Upper lobe of left lung (tissue), 4 donors: ENCODE results near the gene FOXP4.

Experiments
- CTCF ChIP-seq, 6 experiments: fragments of 450-650 bp in 4 of 6; fragments of 200-600 bp in 2 of 6; sonication (generic) in 2 of 6; IDR thresholded peaks; one replicate each; pipeline ENCODE4 v1.5.1; 2016 to 2019; ENCODE audit warnings: antibody characterized with exemption in 6 of 6
- EP300 ChIP-seq, 4 donors: sonication (generic); formaldehyde crosslinking; IDR thresholded peaks; one replicate each; pipeline ENCODE4 v1.5.1; 2017; ENCODE audit warnings: antibody characterized with exemption in 4 of 4, control low read depth in 2 of 4
- POLR2A ChIP-seq, 4 donors: fragments of 450-650 bp; IDR thresholded peaks; one replicate each; pipeline ENCODE4 v1.5.1; 2016 to 2017; ENCODE audit warnings: antibody characterized with exemption in 4 of 4, mild to moderate bottlenecking in 2 of 4
- POLR2AphosphoS5 ChIP-seq, 2 donors: sonication (generic); formaldehyde crosslinking; IDR thresholded peaks; one replicate each; pipeline ENCODE4 v1.5.1; 2017; ENCODE audit warnings: antibody characterized with exemption in 2 of 2

GRCh38 chr6:41531591-41532582 lies 14.3 kb upstream of the FOXP4 start:
- TF ChIP-seq CTCF (IDR thresholded peaks at IDR 0.05), result no peak
- no peak for TF ChIP-seq EP300 (IDR thresholded peaks at IDR 0.05)
- TF ChIP-seq POLR2AphosphoS5 (IDR thresholded peaks at IDR 0.05), result no peak
- TF ChIP-seq POLR2A (IDR thresholded peaks at IDR 0.05), result no peak
